HPDE6-E6E7 (cell line): ENCODE measurements around the gene TBC1D3E.
"Not testable (repeated sequence)": the region's sequence is repeated elsewhere in the genome, so short reads cannot be mapped to it uniquely, and the experiment has no call there.

Experiments used
- DNase-seq: peaks from one replicate; pipeline ENCODE4 v3.0.0; 2011; ENCODE audit warnings: missing footprints; ENCODE audit errors: extremely low spot score

The TBC1D3E gene

DNA sequence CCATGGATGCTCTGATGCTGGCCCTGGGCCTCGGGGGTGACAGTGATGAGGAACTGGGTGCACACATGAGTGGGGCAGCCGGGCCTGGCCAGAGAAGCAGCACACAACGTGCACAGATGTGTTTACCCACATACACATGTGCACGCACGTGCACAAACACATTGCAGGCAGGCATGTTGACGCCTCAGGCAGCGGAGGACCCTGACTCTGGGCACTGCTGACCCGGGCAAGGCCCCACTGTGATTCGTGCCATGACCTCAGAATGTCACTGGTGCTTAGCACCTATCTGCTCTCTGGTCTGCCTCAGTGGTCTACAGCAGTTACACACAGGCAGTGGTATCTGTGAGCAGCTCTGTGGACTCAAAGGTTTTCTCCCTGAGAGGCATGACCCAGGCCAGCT is at the start of gene TBC1D3E:
TBC1D3E (plus strand) TSS at position 301 of the 400 bp plus-strand sequence. CDS start 1,545 bp downstream, outside the sequence.
- DNase-seq: not testable (repeated sequence)

DNA sequence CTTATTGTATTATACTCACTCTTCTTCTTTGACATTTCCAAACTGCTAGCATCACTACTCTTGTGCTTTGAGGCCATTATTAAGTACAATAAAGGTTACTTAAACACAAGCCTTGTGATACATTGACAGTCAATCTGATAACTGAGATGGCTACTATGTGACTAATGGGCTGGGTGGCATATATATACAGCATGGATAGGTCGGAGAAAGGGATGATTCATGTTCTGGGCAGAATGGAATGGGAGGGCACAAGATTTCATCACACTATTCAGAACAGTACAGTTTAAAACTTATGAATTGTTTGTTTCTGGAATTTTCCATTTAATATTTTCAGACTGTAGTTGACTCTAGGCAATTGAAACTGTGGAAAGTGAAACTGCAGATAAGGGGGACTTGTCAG is 40.4 kb upstream of the TBC1D3E start:
- not testable (repeated sequence) for DNase-seq

DNA sequence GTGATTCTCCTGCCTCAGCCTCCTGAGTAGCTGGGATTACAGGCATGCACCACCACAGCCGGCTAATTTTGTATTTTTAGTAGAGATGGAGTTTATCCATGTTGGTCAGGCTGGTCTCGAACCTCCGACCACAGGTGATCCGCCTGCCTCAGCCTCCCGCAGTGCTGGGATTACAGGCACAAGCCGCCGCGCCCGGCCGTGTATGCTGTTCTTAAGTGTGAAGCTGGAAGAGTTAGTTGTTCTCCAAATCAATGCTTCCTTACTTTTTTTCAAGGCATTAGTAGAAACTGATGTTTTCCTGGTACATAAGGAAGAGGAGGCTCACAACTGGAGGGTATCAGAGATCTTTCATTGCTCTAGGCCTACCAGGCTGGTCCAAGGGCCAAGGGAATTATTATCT is 39.6 kb upstream of the TBC1D3E start:
- DNase-seq: not testable (repeated sequence)

DNA sequence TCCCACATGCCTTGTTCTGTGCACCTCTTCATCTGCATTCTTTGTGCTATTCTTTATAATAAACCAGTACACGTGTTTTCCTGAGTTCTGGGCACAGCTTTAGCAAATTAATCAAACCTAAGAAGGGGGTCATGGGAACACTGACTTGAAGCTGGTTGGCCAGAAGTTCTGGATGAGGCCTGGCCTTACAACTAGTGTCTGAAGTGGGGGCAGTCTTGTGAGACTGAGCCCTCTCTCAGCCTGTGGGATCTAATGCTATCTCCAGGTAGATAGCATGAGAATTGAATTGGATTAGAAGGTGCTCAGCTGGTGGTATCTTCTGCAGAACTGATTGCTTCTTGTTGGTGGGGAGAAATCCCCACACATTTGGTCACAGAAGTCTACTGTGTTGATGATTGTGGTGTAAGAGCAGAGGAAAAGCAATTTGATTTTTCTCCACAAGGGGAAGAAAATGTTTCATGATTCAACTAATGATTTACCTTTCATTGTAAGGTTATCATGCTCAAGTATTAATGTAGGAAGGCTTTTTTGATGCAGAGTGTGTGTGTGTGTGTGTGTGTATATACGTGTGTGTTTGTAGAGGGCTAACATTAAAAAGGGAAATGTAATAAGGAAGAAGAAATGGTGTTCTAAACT is 33.6 kb upstream of the TBC1D3E start:
- DNase-seq: not testable (repeated sequence)

DNA sequence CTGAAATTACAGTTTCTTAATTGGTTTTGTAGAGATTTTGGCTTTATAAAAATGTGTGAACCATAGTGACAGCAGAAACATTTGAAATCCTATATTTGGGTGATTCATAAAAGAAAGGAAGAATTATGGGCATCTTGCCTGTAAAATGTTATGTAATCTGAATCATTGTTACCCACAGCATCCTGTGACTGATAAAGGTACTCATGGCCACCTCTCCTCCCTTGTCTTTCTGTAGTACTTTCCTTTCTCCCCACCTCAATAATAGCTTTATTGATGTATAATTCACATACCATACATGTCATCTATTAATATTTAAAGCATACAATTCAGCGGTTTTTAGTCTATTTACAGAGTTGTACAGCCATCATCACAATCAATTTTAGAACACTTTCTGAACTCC is 28.5 kb upstream of the TBC1D3E start:
- DNase-seq: not testable (repeated sequence)

DNA sequence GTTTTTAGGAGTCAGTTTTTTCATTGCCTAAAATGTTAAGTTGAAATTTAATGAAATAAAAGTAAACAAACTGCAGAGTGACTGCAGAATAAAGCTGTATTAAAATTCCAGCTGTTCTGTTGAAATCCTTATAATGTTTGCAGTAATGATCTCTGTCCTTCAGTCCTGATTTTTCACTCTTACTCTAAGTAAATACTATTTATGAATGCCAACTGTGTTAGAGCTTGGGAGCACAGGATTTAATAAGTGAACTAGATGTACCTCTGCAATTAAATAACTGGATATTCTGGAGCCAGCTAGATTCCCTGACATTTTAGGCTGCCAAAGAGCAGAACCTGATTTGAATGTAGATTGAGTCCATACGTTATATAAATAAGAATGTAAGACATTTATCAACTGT is 7.9 kb upstream of the TBC1D3E start:
- not testable (repeated sequence) for DNase-seq

DNA sequence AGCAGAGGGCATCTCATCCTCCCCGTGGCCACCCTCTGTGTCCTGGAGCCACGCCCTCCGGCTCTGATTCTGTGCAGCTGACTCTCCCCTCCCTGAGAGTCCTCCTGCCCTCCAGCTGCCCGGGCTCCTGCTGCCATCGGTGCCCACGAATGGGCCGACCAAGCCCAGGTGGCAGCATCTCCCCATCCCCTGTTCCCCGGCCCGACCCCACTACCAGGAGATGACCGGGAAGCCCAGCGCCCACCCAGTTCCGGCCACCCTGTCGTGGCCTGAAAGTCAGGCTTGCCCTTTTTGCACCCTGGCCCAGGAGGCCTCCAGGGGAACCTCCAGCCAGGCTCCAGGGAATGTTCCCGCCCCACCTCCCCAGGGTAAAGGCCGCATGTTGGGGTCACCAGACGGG is 7.1 kb downstream of the TBC1D3E start:
- DNase-seq: not testable (repeated sequence)
